T47D (cell line): ENCODE measurements around the gene ZNF787.

Experiments
- DNase-seq, 2 experiments: peaks; one replicate each; pipeline versions ENCODE4 v3.0.0 to v3.0.0-alpha.2; 2011 to 2012; ENCODE audit warnings: low read depth in 1 of 2, low spot score in 1 of 2
- JUND ChIP-seq: IDR thresholded peaks from 2 replicates; pipeline ENCODE4 v1.6.1; 2012; ENCODE audit warnings: low read depth
- in situ Hi-C: cut with HindIII; loops from 2 replicates; pipeline ENCODE4 v1.10.0; 2016; ENCODE audit warnings: low sequenced_read_pairs, low pct_unique_long_range_greater_than_20kb

ZNF787 gene

DNA sequence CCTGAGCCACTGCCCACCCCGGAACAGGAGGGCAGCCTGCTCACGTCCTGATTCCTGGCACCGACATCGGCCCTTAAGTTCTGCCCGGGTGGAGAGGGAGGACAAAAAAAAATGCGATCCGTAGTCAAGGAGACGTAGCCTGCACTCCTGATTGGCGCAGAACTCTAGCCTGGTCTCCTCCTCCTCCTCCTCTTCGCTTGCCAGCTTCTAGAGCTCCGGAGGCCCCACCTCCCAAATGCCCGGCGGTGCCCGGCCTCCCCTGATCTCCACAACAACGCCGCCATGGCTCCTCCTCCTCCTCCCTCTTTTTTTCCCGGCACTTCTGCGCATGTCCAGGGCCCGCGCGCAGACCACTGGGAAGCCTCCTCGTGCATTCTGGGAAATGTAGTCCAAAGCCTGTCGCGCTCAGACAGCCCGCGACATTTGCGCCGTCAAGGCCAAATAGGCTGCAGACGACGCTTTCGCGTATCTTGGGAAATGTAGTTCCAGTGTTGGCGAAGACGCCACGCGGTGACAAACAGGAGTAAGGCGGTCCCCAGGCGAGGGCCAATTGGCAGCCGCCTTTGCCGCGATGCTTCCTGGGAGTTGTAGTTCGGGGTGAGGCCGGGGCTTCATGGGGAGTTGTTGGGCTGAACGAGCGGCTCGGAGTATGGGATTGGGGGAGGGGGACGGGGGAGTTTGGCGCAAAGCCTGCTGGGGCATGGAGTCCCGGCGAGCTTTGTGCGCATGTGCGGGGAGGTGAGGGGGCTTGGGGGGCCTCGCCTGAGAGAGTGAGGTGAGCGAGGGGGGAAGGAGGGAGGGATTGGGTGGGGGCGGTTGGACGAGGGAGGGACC is 19.7 kb upstream of the ZNF787 start, which contains the start of gene ZNF444:
Gene ZNF444 (plus strand): TSS at position 705 of the 834 bp plus-strand sequence. CDS start 5,625 bp downstream, outside the sequence.
- in situ Hi-C loops, result no loop called here
- TF ChIP-seq JUND, result no peak
- DNase-seq, result peak; percentile 87 to 98

DNA sequence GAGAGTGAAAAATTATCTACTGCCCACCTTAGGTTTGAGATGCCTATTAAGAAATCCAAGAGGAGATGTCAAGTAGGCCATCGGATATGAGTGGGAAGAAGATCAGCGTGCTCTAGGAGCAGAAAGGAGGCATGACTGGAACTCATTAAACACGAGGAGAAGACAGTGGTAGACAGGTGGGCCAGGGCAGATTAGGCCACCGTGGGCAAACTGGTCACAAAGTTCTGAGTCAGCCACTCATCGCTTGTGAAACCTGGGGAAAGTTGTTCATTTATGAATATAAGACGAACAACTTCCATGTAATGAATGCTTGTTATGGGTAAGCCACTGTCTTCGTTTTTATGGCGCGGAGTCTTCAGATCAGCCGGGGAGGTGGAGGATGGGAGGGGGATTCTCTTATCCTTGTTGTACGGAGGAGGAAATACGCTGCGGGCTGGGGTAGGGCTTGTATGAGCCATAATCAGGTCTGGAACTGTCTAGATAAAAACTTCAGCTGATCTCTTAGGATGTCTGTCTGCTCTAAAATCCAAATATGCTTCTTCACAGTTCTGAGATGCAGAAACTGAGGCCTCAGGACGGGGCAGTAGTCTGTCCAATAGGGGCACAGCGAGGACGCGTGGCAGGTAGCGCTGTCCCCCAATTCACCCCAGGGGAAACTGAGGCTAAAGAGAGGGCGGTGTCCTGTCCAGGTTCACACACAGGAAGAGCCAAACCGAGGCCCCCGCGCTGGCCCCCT is 18.9 kb upstream of the ZNF787 start:
- DNase-seq, result no peak
- no peak for TF ChIP-seq JUND
- in situ Hi-C loops, result no loop called here

GRCh38 chr19:56138069-56138468 is 17.0 kb upstream of the ZNF787 start:
- TF ChIP-seq JUND, result no peak
- in situ Hi-C loops, result no loop called here
- DNase-seq, result peak in 1 of 2 experiments; percentile 69

DNA sequence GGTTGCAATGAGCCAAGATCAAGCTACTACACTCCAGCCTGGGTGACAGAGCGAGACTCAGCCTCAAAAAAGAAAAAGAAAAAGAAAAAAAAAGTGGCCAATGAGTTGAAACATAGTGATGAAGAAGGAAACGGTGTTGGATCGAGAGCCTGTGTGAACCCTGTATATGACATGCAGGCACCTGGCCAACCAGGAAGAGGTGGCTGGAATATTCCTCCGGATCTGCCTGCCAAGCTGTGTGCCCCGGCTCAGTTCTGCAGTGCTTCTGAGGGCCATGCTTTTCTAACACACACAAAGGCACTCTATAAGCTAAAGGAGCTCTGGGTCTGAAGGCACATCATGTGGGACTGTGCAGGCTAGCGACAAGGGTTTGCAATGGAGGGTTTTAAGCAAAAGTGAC is 16.3 kb upstream of the ZNF787 start:
- peak in 1 of 2 experiments; percentile 81 for DNase-seq
- TF ChIP-seq JUND, result no peak
- in situ Hi-C loops, result no loop called here

GRCh38 chr19:56136362-56136761 is 15.3 kb upstream of the ZNF787 start:
- DNase-seq, result no peak
- no peak for TF ChIP-seq JUND
- in situ Hi-C loops, result no loop called here

- in situ Hi-C loops, result no loop called here
- peak in 1 of 2 experiments; percentile 81 for DNase-seq
- no peak for TF ChIP-seq JUND
These were observed 13.5 kb upstream of the ZNF787 start for GRCh38 chr19:56134654-56134921.

DNA sequence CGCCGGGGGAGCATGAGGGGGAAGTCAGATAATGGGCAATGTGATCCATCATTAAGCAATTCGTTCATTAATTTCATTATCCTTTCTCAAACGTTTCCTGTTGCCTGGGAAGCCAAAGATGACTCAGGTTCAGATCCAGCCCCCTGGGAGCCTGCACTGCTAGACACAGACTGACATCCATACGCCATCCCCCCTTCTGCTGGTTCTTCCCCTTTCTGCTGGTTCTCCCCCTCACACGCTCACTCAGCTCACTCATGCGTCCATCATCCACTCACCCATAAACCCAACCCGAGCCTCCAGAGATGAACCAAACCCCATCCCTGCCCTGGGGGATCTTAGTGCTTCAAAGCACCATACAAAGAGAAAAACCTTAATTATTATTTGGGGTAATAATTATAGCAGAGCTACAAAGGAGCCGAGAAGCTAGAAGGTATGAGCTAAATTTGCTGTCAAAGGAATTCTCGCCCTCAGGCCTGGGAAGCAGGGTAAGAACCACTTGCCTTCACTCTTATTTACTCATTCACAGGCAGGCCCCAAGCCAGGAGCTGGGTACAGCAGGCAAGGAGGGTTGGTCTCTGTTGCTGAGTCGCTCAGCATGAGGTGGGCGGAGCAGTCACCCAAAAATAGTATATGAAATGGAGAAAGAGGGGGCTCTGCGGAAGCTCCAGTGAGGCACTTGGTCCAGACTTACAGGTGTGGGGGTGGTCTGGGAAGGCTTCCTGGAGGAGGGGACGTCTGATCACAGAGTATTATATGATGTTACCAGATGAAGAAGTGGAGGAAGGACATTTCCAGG is 13.0 kb upstream of the ZNF787 start:
- no peak for TF ChIP-seq JUND
- in situ Hi-C loops, result no loop called here
- peak in 1 of 2 experiments; percentile 91 for DNase-seq

DNA sequence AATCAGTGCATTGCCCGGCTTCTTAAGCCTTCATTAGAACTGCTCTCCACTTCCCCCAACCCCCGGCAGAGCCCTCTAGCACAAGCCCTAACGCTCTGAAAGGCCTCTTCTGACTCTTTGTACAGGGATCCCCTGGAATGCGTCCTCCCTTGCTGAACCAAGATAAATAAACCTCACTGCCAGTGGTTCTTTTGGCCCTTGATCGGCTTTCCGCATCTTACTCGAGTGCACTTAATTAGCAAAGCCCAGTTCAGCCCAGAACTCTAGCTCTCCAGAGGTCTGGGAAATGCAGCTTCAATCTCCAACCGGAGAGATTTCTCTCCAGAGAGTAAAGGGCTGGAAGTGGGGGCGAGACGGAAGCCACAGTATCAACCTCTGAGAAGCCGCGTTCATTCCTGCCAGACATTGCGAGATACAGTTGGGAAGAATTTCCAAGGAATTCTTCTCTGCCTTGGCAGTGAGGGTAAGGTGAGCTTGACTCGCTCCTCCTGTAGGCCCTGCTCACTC is 11.3 kb upstream of the ZNF787 start:
- in situ Hi-C loops, result no loop called here
- TF ChIP-seq JUND, result no peak
- DNase-seq, result peak in 1 of 2 experiments; percentile 71

- TF ChIP-seq JUND, result no peak
- in situ Hi-C loops, result no loop called here
- DNase-seq, result no peak
These were observed 10.6 kb upstream of the ZNF787 start for GRCh38 chr19:56131651-56132050.

- no peak for DNase-seq
- TF ChIP-seq JUND, result no peak
- in situ Hi-C loops, result no loop called here
These were observed 8.9 kb upstream of the ZNF787 start for GRCh38 chr19:56130006-56130405.

- in situ Hi-C loops, result no loop called here
- TF ChIP-seq JUND, result no peak
- DNase-seq, result no peak
These were observed 6.1 kb upstream of the ZNF787 start for GRCh38 chr19:56126983-56127780.
